LNCAP (cell line): ENCODE measurements around the gene CUX1.

Experiments
- TF ChIP-seq, protein P1 (sequence below): fragments of 450-650 bp; IDR thresholded peaks from 2 replicates; pipeline ENCODE4 v1.5.1; 2017; ENCODE audit warnings: mild to moderate bottlenecking

Gene CUX1

DNA sequence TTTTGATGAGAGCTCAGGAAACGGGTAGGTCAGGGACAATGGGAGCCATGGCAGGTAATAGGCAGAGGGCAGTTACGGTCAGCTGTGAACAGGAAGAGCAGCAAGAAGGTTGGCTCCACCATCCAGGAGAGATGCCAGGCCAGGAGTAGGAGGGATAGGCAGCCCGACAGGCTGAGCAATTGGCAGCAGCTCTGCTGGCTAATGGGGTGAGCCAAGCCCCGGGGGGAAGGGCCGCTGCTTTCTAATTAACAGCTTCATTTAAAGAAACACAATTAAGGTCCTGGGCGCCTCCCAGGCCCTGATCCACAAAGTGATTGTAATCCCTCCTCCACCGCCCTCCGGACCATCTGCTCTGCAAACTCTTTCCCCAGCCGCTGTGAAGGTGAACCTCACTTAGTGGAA is 493.0 kb downstream of the CUX1 start:
- TF ChIP-seq, protein P1, sequence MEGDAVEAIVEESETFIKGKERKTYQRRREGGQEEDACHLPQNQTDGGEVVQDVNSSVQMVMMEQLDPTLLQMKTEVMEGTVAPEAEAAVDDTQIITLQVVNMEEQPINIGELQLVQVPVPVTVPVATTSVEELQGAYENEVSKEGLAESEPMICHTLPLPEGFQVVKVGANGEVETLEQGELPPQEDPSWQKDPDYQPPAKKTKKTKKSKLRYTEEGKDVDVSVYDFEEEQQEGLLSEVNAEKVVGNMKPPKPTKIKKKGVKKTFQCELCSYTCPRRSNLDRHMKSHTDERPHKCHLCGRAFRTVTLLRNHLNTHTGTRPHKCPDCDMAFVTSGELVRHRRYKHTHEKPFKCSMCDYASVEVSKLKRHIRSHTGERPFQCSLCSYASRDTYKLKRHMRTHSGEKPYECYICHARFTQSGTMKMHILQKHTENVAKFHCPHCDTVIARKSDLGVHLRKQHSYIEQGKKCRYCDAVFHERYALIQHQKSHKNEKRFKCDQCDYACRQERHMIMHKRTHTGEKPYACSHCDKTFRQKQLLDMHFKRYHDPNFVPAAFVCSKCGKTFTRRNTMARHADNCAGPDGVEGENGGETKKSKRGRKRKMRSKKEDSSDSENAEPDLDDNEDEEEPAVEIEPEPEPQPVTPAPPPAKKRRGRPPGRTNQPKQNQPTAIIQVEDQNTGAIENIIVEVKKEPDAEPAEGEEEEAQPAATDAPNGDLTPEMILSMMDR, result no peak

DNA sequence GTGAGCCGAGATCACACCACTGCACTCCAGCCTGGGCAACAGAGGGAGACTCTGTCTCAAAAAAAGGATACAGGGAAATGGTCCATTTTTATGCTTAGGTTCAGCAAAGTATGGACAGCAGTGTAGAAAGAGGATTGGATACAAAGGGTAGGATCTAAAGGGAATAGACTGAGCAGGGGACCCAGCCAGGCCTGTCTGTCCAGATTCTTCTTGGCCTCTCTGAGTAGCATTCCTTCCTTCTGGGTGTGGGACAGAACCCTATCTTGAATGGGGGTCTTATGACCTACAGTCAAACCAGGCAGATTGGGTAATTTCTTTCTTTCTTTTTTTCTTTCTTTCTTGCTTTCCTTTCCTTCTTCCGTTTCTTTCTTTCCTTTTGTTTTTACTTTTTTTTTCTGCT is 494.9 kb downstream of the CUX1 start:
- TF ChIP-seq, protein P1, result no peak

DNA sequence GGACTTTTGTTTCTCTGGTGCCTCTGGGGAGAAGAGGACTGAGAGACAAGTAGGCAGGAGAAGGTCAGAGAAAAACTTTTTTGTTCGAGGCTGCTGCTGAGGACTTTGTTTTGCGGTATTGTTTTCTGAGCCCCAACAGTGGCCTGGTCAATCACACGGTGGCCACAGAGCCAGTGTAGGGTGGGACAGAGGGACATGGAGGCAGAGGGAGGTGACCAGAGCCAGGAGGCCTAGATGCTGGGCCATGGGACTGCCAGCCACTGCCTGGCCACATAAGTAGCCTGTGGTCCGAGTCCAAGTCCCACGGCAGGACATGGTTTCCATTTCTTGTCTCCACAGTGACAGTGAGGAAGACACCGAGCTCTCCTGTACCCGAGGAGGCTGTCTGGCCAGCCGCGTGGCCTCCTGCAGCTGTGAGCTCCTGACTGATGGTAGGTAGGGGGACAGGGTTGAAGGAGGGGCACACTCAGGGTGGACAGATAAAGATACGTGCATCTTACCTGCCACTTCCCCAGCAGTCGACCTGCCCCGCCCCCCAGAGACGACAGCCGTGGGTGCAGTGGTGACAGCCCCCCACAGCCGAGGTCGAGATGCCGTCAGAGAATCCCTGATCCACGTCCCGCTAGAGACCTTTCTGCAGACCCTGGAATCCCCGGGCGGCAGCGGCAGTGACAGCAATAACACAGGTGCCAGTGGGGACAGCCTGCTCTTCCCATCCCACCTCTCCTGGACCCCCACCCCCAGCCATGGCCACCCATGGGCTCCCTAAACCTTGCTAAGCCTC is 496.8 kb downstream of the CUX1 start:
- TF ChIP-seq, protein P1, result no peak

DNA sequence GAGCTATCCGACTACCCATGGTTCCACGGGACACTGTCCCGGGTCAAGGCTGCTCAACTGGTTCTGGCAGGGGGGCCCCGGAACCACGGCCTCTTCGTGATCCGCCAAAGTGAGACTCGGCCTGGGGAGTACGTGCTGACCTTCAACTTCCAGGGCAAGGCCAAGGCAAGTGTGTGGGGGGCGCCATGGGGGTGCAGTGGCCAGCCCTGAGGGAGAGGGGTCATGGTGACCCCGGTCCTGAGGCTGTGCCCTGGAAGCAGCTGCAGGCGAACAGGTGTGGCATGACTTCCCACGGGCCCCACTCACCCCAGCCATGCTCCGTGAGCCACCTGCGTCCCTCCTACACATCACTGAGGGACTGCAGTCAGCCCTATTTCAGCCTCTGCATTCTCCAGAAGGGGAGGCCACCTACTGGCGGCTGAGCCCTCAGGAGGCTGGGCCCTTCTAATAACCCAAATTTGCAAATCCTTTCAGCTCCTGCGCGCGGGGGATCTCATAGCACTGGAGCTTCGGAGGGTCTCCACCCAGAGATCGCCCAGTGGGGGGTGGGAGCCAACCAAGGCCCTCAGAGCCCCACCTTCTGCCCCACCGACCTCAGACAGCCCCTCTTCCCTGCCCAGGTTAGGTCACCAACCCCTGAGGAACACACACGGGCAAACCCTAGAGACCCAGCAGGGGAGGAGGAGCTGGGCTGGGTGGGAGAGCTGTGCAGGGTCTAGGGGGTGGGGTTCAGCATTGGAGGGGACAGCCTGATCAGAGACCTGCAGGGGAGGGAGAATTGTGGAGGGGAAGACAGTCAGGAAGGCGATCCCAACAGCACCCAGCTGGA is 500.0 kb downstream of the CUX1 start:
- TF ChIP-seq, protein P1, result no peak

DNA sequence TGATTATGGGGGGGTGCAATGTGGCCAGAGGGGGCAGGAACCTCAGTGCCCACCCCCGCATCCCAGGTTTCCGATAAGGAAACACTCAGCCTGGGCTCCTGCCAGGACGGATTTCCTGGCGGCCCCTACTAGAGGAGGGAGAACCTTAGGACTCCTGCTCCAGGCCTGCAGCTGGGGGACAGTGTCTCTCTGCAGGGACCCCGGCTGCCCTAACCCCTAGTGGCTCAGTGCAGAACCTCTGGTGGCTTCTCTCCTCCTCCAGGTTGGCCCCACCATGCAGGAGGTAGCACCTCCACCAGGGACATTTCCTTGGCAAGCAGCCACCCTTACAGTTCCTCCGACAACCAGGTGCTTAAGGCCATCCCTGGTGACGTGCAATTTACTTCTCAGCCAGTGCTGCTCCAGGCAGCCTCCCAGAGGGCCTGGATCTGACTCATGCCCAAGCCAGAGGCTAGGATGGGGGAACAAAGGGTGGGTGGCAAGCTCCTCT is 501.1 kb downstream of the CUX1 start:
- TF ChIP-seq, protein P1, result no peak

DNA sequence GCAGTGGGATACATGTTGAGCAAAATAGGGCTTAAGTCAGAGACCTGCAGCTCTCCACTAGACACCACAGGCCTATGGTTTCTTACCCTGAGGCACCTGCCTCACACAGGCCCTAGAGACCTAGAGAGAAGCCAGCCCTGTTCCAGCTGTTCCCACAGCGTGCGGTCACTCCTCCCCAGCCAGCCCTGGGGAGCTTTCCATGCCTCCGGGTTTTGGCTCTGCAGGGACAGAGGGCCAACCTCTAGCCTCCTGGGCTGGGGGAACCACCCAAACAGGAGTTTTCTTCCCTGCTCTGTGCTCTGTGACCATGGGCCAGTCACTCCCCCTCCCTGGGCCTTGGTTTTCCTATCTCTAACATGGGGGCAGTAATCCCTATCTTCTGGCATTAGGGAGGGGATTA is 502.2 kb downstream of the CUX1 start:
- TF ChIP-seq, protein P1, result no peak

DNA sequence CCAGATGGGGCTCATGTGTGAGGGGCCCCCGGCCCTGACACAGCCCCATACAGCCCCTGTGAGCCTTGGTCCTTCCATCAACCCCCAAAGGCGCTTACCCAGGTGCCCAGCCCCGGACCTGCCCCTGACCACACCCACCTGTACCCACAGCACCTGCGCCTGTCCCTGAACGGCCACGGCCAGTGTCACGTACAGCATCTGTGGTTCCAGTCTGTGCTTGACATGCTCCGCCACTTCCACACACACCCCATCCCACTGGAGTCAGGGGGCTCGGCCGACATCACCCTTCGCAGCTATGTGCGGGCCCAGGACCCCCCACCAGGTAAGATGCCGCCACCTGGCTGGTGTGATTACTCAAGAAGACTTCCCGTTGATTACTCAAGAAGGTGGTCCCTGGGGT is 502.8 kb downstream of the CUX1 start:
- TF ChIP-seq, protein P1, result no peak
